ENCODE measurements around the gene ADAMTS3.
A peak's percentile ranks its signal among the peaks of the same experiment; 100 is the strongest.

The ADAMTS3 gene

DNA sequence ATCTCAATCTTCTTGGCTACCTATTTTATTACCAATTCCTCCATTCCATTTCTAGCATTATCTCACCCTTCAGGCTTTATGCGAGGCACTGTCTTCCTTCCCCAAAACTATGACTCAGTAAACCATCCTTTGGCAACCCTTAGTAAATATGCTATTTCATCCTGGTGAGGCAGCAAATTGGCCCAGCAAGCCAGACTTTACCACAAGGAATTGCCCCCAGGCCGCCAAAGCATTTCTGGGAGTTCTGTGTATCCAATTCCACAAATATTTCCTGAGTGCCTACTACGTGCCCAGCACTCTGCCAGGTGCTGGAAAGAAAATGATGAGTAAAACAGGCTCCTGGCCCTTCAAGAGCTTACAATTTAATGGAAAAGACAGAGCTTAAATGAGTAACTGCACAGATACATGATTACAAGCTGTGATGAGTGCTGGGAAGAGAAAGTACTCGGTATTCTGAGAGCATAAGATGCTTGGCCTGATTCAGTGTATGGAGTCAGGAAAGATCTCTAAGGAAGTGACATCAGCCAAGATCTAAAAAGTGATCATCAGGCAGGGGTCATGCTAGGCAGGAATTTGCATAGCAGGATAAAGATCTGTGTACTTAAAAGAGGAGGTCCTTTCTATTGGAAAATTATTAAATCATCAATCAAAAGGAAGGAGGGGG, 193.8 kb downstream of the ADAMTS3 start (continued):
- TF ChIP-seq ZNF138 (tag by site-specific recombination; IDR thresholded peaks at IDR 0.05; ENCODE audit: borderline replicate concordance) = no peak

DNA sequence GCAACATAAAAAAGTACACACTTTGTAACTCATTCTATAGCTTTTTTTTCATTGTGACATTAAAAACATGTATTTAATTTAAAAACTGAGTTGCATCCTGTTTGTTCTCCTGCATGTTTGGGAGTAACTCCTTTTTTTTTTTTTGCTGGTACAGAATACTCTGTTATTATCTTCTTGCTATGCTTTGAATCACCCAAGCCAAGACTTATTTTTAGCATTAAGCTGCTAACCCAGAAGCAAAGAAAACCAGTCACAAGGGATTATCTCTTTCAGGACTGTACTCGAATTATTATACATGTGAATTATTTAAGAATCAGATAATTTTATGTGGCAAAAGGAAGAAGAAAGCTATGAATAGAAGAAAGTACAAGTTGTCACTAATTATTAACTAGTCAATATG, 194.9 kb downstream of the ADAMTS3 start:
- no peak overlapping the region for H3K4me3 ChIP-seq (ENCODE audit: low read depth, low read length)
- no peaks in the 10 kb centered on the region; a peak in 1 of 3 replicates for H3K36me3 ChIP-seq (ENCODE audit: control insufficient read depth in 2 of 2, insufficient read depth in 1 of 2, low read length in 2 of 2)
- no peak overlapping the region for H3K27ac ChIP-seq (ENCODE audit: extremely low read depth, low read depth, low read length)
- TF ChIP-seq ZNF792 (tag by site-specific recombination; IDR thresholded peaks at IDR 0.05) (no peak), ZNF211 (tag by site-specific recombination; IDR thresholded peaks at IDR 0.05; ENCODE audit: low read depth) (no peak)
- ChIA-PET POLR2A (no interaction called here), CTCF (no interaction called here)
- H3K9me3 ChIP-seq (ENCODE audit: control insufficient read depth, insufficient read depth, low read depth, low read length) = no peaks in the 10 kb centered on the region
- H3K4me1 ChIP-seq (ENCODE audit: control insufficient read depth, insufficient read depth, low read length) = no peaks in the 10 kb centered on the region

DNA sequence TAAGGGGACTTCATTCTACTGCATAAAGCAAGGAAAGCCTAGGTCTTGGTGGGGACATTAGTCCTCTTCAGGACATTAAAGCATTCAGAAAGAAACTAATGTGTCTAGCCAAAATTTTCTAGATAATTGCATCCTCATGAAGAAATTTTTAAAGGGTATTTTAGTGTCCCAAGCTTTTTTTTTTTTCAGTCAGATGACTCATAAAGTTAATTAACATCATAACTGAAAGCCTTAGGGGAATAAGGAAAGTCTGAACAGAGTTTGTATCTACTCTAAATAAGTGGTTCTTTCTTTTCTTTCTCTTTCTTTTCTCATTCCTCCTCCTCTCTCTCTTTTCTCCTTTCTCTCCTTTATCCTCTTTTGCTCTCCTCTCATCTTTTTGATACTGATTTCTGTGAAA, 202.4 kb downstream of the ADAMTS3 start:
- Histone ChIP-seq H3K27ac (ENCODE audit: extremely low read depth, low read depth, low read length) (no peak overlapping the region), H3K4me1 (ENCODE audit: control insufficient read depth, insufficient read depth, low read length) (no peaks in the 10 kb centered on the region), H3K36me3 (ENCODE audit: control insufficient read depth in 2 of 2, insufficient read depth in 1 of 2, low read length in 2 of 2) (no peaks in the 10 kb centered on the region; a peak in 1 of 3 replicates), H3K4me3 (ENCODE audit: low read depth, low read length) (no peak overlapping the region), H3K9me3 (ENCODE audit: control insufficient read depth, insufficient read depth, low read depth, low read length) (no peaks in the 10 kb centered on the region)
- TF ChIP-seq ZNF169 (tag by site-specific recombination; IDR thresholded peaks at IDR 0.05) (no peak), GLI4 (tag by site-specific recombination; IDR thresholded peaks at IDR 0.05) (no peak), ZNF146 (tag by site-specific recombination; IDR thresholded peaks at IDR 0.05) (no peak), GFI1B (tag by site-specific recombination; IDR thresholded peaks at IDR 0.05) (no peak), ZNF549 (tag by site-specific recombination; IDR thresholded peaks at IDR 0.05) (no peak), ZBTB20 (tag by site-specific recombination; IDR thresholded peaks at IDR 0.05) (no peak), ZIC2 (tag by site-specific recombination; IDR thresholded peaks at IDR 0.05) (no peak), PRDM1 (tag by site-specific recombination; IDR thresholded peaks at IDR 0.05) (peak; percentile 28; the same call in 1 of the 2 replicates)
- ChIA-PET CTCF (interaction anchor here (0.6 kb wide), 1 partner anchor 54 kb away, joined by 3 read pairs; no protein-coding TSS in a partner anchor), POLR2A (no interaction called here)

DNA sequence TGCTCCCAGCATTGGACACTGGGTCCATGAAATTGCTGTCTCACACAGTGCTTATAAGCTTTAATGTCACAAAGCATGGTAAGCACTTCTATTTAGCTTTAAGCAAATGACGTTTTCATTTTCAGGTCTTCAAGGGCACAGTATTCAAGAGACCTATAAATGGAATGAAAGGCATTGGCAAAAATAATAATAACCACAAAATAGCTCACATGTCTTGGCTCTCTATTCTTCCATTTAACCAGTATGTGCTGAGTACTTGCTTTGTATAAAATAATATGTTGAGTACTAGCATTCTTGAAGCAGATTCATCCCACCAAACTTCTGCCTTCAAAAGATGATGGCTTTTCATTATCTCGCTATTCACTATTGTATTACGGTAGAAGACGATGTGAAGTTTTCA, 203.0 kb downstream of the ADAMTS3 start:
- TF ChIP-seq ZNF416 (tag by site-specific recombination; IDR thresholded peaks at IDR 0.05) (no peak), ZNF16 (tag by site-specific recombination; IDR thresholded peaks at IDR 0.05; ENCODE audit: low read depth) (no peak), ZNF221 (tag by site-specific recombination; IDR thresholded peaks at IDR 0.05; ENCODE audit: borderline replicate concordance) (no peak), WT1 (tag by site-specific recombination; IDR thresholded peaks at IDR 0.05) (no peak), ZNF354C (tag by site-specific recombination; IDR thresholded peaks at IDR 0.05; ENCODE audit: borderline replicate concordance, low read depth) (no peak), ZNF596 (tag by site-specific recombination; IDR thresholded peaks at IDR 0.05) (no peak), ZNF239 (tag by site-specific recombination; IDR thresholded peaks at IDR 0.05) (no peak)
- TF ChIP-seq, protein P1, sequence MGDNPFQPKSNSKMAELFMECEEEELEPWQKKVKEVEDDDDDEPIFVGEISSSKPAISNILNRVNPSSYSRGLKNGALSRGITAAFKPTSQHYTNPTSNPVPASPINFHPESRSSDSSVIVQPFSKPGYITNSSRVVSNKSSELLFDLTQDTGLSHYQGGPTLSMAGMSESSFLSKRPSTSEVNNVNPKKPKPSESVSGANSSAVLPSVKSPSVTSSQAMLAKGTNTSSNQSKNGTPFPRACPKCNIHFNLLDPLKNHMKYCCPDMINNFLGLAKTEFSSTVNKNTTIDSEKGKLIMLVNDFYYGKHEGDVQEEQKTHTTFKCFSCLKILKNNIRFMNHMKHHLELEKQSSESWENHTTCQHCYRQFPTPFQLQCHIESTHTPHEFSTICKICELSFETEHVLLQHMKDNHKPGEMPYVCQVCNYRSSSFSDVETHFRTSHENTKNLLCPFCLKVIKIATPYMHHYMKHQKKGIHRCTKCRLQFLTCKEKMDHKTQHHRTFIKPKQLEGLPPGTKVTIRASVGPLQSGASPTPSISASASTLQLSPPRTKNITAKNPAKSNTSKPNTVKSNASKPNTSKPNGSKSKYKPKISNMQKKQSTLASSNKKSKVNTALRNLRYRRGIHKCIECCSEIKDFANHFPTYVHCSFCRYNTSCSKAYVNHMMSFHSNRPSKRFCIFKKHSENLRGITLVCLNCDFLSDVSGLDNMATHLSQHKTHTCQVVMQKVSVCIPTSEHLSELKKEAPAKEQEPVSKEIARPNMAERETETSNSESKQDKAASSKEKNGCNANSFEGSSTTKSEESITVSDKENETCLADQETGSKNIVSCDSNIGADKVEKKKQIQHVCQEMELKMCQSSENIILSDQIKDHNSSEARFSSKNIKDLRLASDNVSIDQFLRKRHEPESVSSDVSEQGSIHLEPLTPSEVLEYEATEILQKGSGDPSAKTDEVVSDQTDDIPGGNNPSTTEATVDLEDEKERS (tag by site-specific recombination; IDR thresholded peaks at IDR 0.05) = no peak
- Histone ChIP-seq H3K9me3 (ENCODE audit: control insufficient read depth, insufficient read depth, low read depth, low read length) (no peaks in the 10 kb centered on the region), H3K4me1 (ENCODE audit: control insufficient read depth, insufficient read depth, low read length) (no peaks in the 10 kb centered on the region), H3K27ac (ENCODE audit: extremely low read depth, low read depth, low read length) (no peak overlapping the region), H3K36me3 (ENCODE audit: control insufficient read depth in 2 of 2, insufficient read depth in 1 of 2, low read length in 2 of 2) (no peaks in the 10 kb centered on the region; a peak in 1 of 3 replicates), H3K4me3 (ENCODE audit: low read depth, low read length) (no peak overlapping the region)
- CTCF ChIA-PET = interaction anchor here (0.6 kb wide), 1 partner anchor 55 kb away, joined by 3 read pairs; no protein-coding TSS in a partner anchor
- POLR2A ChIA-PET = no interaction called here

Data from HEK293 (cell line).